Suprapubic skin (tissue), 4 donors: ENCODE measurements around the gene KLHDC7B. TPM values are rescaled to one million over a fixed set of nuclear protein-coding genes. Genes with fewer than 3 reads are reported as not detected.
A peak's percentile ranks its signal among the peaks of the same experiment; 100 is the strongest.

Source experiments
- DNase-seq, 2 donors: peaks; one replicate each; pipeline ENCODE4 v3.0.0-alpha.2; 2019; ENCODE audit warnings: low spot score in 2 of 2
- H3K27ac ChIP-seq: fragments of 200-600 bp; sonication (generic); one replicate; pipeline ENCODE4 v1.5.1; 2019
- H3K27me3 ChIP-seq: fragments of 200-600 bp; sonication (generic); one replicate; pipeline ENCODE4 v1.5.1; 2019
- H3K36me3 ChIP-seq: fragments of 200-600 bp; sonication (generic); one replicate; pipeline ENCODE4 v1.5.1; 2019
- H3K4me1 ChIP-seq: fragments of 200-600 bp; sonication (generic); one replicate; pipeline ENCODE4 v1.5.1; 2019
- H3K4me3 ChIP-seq: fragments of 200-600 bp; sonication (generic); one replicate; pipeline ENCODE4 v1.5.1; 2019; ENCODE audit warnings: mild to moderate bottlenecking
- H3K9me3 ChIP-seq: fragments of 200-600 bp; sonication (generic); one replicate; pipeline ENCODE4 v1.5.1; 2019
- EP300 ChIP-seq: sonication (generic); formaldehyde crosslinking; IDR thresholded peaks from one replicate; pipeline ENCODE4 v1.6.1; 2017; ENCODE audit warnings: antibody characterized with exemption
- POLR2A ChIP-seq, 2 donors: fragments of 450-650 bp; IDR thresholded peaks; one replicate each; pipeline ENCODE4 v1.6.1; 2017; ENCODE audit warnings: antibody characterized with exemption in 2 of 2, mild to moderate bottlenecking in 2 of 2, moderate library complexity in 2 of 2
- POLR2AphosphoS5 ChIP-seq, 3 donors: sonication (generic); formaldehyde crosslinking; IDR thresholded peaks; one replicate each; pipeline ENCODE4 v1.6.1; 2017; ENCODE audit warnings: antibody characterized with exemption in 3 of 3
- WGBS: methylation state at CpG from one replicate; pipeline ENCODE4 v1.1.5; 2018; 5-methylcytosine and 5-hydroxymethylcytosine counted together
- total RNA-seq, 4 donors: library from RNA; depleted of rRNA; stranded (reverse); fragments of >200 nt; gene quantifications; one replicate each; pipeline ENCODE4 v1.1.0, GENCODE V29; 2016
- TF ChIP-seq, protein P1 (sequence below), 2 donors: fragments of 200-600 bp in 1 of 2; fragments of 450-650 bp in 1 of 2; sonication (generic) in 1 of 2; IDR thresholded peaks; one replicate each; pipeline ENCODE4 v1.5.1; 2016 to 2019; ENCODE audit warnings: antibody characterized with exemption in 2 of 2, mild to moderate bottlenecking in 1 of 2, moderate library complexity in 1 of 2

The KLHDC7B gene
- total RNA-seq, 4 donors from 2014 or later = 0.26 TPM; not detected in 3

DNA sequence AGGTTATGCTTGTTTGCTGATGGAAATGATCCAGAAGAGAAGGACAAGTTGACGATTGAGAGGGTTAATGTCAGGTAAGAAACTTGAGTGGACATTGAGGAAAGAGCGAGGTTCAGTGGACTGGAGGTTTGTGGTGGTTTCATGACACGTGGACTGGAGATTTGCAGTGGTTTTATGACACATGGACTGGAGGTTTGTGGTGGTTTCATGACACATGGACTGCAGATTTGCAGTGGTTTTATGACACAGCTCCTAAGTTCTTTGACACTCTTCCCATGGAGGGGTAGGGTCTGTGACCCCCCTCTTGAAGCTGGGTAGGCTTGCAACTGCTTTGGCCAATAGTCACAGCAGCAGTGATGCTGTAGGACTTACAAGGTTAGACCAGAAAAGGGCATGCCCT, 49.5 kb downstream of the KLHDC7B start:
- Histone ChIP-seq H3K36me3 (no peaks in the 10 kb centered on the region), H3K9me3 (no peaks in the 10 kb centered on the region), H3K27ac (no peak overlapping the region), H3K27me3 (peaks cover 17% of the 10 kb centered on the region), H3K4me3 (no peak overlapping the region), H3K4me1 (peaks cover 6% of the 10 kb centered on the region)
- WGBS = 86% methylated on average over 3 of the region's 3 CpGs
- DNase-seq = peak in 1 of 2 donors; percentile 3
- TF ChIP-seq POLR2AphosphoS5 (IDR thresholded peaks at IDR 0.05) (no peak), EP300 (no peak), POLR2A (IDR thresholded peaks at IDR 0.05) (no peak)
- TF ChIP-seq, protein P1, sequence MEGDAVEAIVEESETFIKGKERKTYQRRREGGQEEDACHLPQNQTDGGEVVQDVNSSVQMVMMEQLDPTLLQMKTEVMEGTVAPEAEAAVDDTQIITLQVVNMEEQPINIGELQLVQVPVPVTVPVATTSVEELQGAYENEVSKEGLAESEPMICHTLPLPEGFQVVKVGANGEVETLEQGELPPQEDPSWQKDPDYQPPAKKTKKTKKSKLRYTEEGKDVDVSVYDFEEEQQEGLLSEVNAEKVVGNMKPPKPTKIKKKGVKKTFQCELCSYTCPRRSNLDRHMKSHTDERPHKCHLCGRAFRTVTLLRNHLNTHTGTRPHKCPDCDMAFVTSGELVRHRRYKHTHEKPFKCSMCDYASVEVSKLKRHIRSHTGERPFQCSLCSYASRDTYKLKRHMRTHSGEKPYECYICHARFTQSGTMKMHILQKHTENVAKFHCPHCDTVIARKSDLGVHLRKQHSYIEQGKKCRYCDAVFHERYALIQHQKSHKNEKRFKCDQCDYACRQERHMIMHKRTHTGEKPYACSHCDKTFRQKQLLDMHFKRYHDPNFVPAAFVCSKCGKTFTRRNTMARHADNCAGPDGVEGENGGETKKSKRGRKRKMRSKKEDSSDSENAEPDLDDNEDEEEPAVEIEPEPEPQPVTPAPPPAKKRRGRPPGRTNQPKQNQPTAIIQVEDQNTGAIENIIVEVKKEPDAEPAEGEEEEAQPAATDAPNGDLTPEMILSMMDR (IDR thresholded peaks at IDR 0.05) = no peak

DNA sequence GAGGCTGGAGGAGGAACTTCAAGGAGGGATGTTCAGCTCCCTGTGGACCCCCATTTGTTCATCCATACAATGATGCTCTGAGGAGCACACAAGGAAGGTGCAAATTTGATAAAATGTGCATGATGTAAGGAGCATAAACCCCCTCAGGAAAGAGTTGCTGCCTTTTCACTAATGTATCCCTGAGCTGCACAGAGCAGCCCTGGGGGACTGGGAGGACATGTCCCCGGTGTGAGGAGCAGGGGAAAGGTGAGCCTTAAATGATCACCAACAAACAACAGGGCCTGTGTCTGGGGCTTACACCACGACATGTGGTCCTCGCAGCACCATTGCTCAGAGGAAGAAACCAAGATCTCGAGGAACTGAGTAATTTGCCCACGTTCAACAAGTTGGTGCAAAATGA, 51.4 kb downstream of the KLHDC7B start:
- TF ChIP-seq, protein P1 (IDR thresholded peaks at IDR 0.05) = no peak
- TF ChIP-seq POLR2AphosphoS5 (IDR thresholded peaks at IDR 0.05) (no peak), POLR2A (IDR thresholded peaks at IDR 0.05) (no peak), EP300 (no peak)
- Histone ChIP-seq H3K27me3 (peaks cover 36% of the 10 kb centered on the region), H3K27ac (no peak overlapping the region), H3K4me1 (peaks cover 14% of the 10 kb centered on the region), H3K36me3 (no peaks in the 10 kb centered on the region), H3K9me3 (no peaks in the 10 kb centered on the region), H3K4me3 (no peak overlapping the region)
- peak in 1 of 2 donors; percentile 7 for DNase-seq
- 85% methylated on average over 5 of the region's 5 CpGs for WGBS

DNA sequence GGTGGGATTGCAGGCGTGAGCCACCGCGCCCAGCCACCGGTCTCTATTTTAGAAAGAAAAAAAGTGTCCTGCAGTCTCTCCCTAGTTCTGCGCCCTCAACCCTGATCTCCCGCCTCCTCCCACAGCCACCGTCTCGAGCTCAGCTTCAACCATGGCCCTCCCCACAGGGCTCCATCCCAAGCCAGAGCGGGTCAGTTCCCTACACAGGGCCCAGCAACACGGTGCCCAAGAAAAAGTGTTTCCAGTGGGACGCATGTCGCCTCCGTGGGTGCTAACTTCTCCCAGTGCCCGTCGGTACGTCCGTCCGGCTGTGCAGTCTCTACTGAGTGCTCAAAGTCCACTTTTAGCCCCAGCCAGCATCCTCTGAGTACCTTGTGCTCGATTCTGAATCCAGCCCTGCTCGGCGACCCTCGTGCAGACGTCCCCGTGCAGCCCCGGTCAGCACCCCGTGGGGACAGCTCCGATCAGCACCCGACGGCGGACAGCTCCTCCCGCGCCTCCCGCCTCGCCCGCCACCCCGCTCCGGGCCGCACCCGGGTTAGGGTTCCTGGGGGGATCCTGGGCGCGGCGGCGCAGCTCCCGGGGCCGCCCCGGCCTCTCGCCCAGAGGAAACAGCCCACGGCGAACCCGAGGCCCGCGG, 54.2 kb downstream of the KLHDC7B start:
- Histone ChIP-seq H3K4me3 (peak overlapping the region; percentile 55), H3K9me3 (no peaks in the 10 kb centered on the region), H3K36me3 (no peaks in the 10 kb centered on the region), H3K4me1 (peaks cover 19% of the 10 kb centered on the region), H3K27me3 (peaks cover 63% of the 10 kb centered on the region), H3K27ac (no peak overlapping the region)
- peak in 1 of 2 donors; percentile 71 for DNase-seq
- TF ChIP-seq, protein P1 (IDR thresholded peaks at IDR 0.05) = no peak
- TF ChIP-seq EP300 (no peak), POLR2AphosphoS5 (IDR thresholded peaks at IDR 0.05) (no peak), POLR2A (IDR thresholded peaks at IDR 0.05) (no peak)
- WGBS = 55% methylated on average over 15 of the region's 52 CpGs

DNA sequence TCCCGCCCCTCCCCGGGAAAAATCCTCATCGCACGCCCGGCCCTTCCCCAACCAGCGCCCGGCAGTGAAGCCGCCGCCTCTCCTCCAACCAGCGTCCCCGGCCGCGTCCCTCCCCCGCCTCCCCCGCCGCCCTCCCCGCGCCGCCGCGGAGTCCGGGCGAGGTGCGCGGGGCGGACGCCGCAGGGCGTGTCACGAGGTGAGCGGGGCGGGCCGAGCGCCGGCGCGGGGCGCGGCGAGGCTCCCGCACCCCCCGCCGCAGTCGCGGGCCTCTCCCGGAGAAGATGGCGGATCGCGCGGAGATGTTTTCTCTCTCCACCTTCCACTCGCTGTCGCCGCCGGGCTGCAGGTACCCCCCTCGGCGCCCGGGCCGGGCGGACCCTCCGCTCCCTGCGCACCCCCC, 54.8 kb downstream of the KLHDC7B start, which contains the start of gene MAPK8IP2:
TSS of gene MAPK8IP2 (plus strand) at position 256 of the 400 bp plus-strand sequence. CDS start at position 282, 26 bp downstream.
- peak within 1 kb of the TSS; percentile 55 for H3K4me3 ChIP-seq
- 2% methylated on average over 9 of the region's 61 CpGs for WGBS
- no peaks in the 10 kb centered on the region for H3K9me3 ChIP-seq
- H3K27me3 ChIP-seq = peaks cover 69% of the 10 kb centered on the region
- no peaks in the 10 kb centered on the region for H3K36me3 ChIP-seq
- DNase-seq = no peak
- H3K4me1 ChIP-seq = peaks cover 19% of the 10 kb centered on the region
- no peak for TF ChIP-seq POLR2AphosphoS5 (IDR thresholded peaks at IDR 0.05)
- TF ChIP-seq EP300 = no peak
- no peak for TF ChIP-seq POLR2A (IDR thresholded peaks at IDR 0.05)
- TF ChIP-seq, protein P1 (IDR thresholded peaks at IDR 0.05) = no peak
- no peak within 1 kb of the TSS for H3K27ac ChIP-seq

Other genes starting within 250 kb of the KLHDC7B start
- gene PLXNB2, start 238.3 kb upstream of the KLHDC7B start, total RNA-seq = 100 to 1,000 TPM; 117 to 231 (median 192) TPM
- 1 to 10 TPM; 3.3 to 5.4 (median 3.4) TPM for gene DENND6B, start 218.9 kb upstream of the KLHDC7B start, total RNA-seq
- 10 to 100 TPM; 46.7 to 70.3 (median 64.6) TPM for gene PPP6R2, start 202.6 kb upstream of the KLHDC7B start, total RNA-seq
- 100 to 1,000 TPM in 3 of 4 donors, 10 to 100 TPM in 1; 92.5 to 137 (median 115) TPM for gene SBF1, start 70.9 kb upstream of the KLHDC7B start, total RNA-seq
- gene ADM2, start 64.4 kb upstream of the KLHDC7B start, total RNA-seq = 1 to 10 TPM in 1 of 4 donors, under 1 TPM in 2, not detected in 1; 0.24 to 2.7 (median 0.30) TPM
- gene MIOX, start 59.0 kb upstream of the KLHDC7B start, total RNA-seq = not detected
- gene LMF2, start 38.2 kb upstream of the KLHDC7B start, total RNA-seq = 10 to 100 TPM; 28.9 to 65.6 (median 44.7) TPM
- 10 to 100 TPM; 39.6 to 51.9 (median 50.0) TPM for gene NCAPH2, start 37.7 kb upstream of the KLHDC7B start, total RNA-seq
- 1 to 10 TPM in 3 of 4 donors, not detected in 1; 1.7 to 7.9 (median 4.7) TPM for gene SCO2, start 20.3 kb upstream of the KLHDC7B start, total RNA-seq
- 10 to 100 TPM; 23.6 to 46.9 (median 30.8) TPM for gene TYMP, start 15.9 kb upstream of the KLHDC7B start, total RNA-seq
- gene SYCE3, start 17.0 kb downstream of the KLHDC7B start, total RNA-seq = not detected
- 10 to 100 TPM; 12.7 to 46.6 (median 19.2) TPM for gene CPT1B, start 32.5 kb downstream of the KLHDC7B start, total RNA-seq
- gene CHKB, start 37.0 kb downstream of the KLHDC7B start, total RNA-seq = 10 to 100 TPM; 43.0 to 86.5 (median 73.0) TPM
- gene MAPK8IP2, start 54.9 kb downstream of the KLHDC7B start, total RNA-seq = 1 to 10 TPM; 2.6 to 4.4 (median 3.7) TPM
- 10 to 100 TPM; 37.0 to 51.3 (median 42.2) TPM for gene ARSA, start 82.3 kb downstream of the KLHDC7B start, total RNA-seq
- 10 to 100 TPM in 2 of 4 donors, 1 to 10 TPM in 2; 2.9 to 15.9 (median 9.5) TPM for gene SHANK3, start 126.9 kb downstream of the KLHDC7B start, total RNA-seq
- not detected for gene ACR, start 192.3 kb downstream of the KLHDC7B start, total RNA-seq
- 10 to 100 TPM; 16.6 to 28.4 (median 24.8) TPM for gene RABL2B, start 237.7 kb downstream of the KLHDC7B start, total RNA-seq